Measurements from ENCODE around the gene SYT5.

SYT5 gene

DNA sequence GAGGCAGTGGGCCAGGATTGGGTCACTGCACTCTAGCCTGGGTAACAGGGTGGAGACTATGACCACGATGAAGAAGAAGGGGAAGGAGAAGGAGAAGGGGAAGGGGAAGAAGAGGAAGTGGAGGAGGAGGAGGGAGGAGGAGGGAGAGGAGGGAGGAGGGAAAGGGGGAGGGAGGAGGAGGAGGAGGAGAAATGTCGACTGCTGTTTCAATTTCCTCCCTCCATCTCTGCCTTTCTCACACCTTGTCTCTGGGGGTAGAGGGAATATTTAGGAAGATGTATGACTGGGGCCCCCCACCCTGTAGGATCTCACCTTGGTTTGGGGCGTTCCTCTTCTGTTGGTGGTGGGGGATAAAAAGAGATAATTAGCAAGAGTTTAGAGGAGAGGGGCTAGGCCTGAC is 34.9 kb downstream of the SYT5 start:
- no peak for DNase-seq

DNA sequence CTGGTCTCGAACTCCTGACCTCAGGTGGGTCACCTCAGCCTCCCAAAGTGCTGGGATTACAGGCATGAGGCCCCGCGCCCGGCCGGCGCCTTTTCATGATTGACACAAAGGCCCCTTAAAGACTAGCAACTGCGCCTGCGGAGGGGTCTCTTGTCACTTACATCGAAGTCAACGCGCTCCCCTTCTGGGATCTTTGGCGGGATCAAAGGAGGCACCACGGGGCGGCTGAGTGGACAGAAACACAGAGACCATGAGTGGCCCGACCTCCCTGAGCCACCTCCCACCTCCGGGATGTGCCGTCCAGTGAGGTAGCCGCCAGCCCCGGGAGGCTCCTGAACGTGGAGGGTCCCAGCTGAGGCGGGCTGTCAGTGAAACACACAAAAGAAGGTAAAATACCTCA is 38.4 kb downstream of the SYT5 start:
- DNase-seq: no peak

DNA sequence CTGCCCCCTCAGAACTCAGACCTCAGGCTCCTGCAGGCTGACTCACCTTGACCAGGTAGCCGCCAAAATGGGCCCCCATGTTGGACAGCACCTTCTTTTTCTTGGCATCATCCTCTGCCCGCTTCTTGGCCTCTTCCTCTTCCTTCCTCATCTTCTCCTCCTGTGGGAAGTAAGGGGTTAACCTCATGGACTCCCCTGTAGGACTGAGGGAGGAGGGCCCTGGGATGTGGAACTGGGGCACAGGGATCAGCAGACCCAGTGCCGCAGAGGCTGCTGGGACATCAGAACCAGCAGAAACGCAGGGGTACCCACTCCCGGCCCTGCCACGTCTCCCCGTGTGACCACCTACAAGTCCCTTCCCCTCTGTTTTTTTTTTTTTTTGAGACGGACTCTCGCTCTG is 42.2 kb downstream of the SYT5 start:
- DNase-seq: no peak

DNA sequence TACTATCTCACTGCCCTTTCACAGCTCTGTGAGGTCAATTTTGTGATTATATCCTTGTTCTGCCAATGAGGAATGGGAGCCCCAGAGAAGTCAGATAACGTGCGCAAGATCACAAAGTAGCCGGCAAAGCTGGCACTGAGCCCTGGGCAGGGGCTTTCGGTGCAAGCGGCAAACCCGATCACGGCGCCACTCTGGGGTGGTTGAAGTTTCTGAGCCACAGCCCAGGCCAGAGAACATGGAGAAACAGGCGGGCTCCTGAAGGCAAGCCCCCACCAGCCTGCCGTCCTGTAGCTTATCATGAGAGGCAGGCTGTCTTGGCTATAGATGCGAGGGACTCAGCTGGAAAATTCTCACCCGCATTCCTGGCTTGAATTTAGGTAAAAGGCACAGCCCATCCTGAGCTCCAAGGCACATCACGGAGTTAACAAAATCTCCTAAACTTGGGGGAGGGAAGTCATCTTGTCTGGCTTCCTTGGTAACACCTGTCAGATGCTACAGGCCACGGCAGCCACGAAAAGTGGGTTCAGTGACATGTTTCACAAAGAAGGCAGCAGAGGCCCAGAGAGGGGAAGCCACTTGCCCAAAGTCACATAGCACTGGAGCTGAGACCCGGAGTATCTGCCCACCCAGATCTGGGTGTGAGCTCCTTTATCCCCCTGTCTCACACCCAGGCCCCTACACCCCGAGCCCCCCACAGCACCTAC is 43.5 kb downstream of the SYT5 start:
- DNase-seq: no peak

DNA sequence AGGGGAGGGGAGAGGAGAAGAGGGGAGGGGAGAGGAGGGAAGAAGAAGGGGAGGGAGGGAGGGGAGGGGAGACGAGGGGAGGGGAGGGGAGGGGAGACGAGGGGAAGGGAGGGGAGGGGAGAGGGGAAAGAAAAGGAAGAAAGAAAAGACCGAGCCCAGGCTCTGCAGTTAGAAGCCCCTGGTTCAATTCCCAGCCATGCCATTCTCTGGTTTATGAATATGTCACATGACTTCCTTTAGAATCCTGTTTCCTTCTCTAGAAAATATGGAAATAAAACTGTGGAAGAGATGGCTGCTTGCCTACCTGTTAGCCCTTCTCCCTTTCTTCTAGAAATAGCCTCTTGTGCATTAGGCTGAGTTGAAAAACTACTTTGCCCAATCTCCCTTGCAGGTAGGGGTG is 45.4 kb downstream of the SYT5 start:
- DNase-seq: no peak

DNA sequence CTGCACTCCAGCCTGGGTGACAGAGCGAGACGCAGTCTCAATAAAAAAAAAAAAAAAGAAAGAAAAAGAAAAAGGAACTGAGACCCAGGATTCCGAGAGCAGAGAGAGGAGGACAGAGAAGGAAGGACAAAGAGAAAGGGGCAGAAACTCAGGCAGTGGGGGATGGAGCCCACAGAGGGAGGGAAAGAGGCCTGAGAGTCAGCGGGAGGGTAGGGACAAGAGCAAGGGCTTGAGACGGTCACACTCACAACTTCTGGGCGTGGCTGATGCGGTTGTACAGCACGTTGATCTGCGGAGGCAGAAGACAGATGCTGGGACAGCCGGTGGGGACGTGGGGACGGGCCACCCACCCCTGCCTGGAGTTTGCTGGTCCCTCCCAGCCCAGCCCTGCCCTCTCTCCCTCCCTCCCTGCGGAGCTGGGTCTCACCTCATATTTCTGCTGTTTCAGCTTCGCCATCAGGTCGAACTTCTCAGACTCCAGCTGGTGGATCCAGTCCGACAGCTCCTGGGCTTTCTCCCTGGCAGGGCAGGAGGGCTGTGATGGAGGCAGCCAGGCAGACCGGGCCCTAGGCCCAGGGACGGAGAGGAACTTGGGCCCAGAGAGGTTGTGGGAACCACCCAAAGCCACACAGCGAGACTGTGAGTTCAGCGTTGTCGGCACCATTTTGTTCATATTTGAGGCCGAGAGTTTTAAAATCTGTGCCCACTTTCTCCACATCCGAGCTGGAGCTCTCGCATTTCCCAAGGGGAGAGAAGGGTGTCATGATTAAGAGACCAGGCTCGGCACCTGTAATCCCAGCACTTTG is 46.2 kb downstream of the SYT5 start:
- DNase-seq: no peak

DNA sequence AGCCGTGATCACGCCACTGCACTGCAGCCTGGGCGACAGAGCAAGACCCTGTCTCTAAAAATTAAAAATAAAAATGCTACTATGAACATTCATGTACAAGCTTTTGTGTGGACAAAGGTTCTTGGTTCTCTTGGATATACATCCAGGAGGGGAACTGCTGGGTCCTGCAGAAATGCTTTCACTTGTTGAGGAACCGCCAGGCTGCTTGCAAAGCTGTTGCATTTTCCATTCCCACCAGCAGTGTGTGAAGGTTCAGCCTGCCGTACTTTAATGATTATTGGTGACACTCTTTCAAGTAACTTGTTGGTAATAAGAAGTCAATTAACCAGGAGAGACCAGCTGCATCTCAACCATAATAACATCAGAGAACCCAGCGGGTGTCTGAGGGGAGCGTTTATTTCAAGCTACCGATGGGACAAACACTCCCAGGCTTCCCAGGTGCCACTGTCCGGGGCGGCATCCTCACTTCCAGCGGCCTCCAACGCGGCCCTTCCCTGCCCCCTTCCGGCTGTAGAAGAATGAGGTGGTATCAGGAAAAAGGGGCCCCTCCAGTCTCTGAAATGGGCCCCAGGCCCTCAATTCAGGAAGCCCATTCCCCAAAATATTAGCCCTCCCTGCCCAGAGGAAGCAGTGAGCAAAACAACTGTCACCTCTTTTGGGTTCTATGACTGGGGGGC is 47.5 kb downstream of the SYT5 start:
- DNase-seq: no peak

DNA sequence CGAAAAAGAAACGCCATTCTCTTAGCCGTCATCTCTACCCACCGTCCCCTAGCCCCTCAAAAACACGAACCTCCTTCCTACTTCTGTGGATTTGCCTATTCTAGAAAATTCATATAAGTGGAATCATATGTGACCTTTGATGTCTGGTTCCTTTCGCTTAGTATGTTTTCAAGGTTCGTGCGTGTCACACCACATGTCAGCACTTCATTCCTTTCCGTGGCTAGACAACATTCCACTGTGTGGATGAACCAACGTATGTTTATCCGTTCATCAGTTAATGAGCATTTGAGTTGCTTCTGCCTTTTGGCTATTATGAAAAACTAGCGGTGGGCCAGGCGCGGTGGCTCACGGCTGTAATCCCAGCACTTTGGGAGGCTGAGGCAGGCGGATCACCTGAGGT is 48.7 kb downstream of the SYT5 start:
- DNase-seq: no peak

Measured in CD4-positive, alpha-beta T cell treated with Interleukin-17A for 4 hours (primary cell).